Measurements from ENCODE around the gene GRPEL1.

- TF ChIP-seq YY1 (IDR thresholded peaks at IDR 0.05; ENCODE audit: borderline replicate concordance in 1 of 3, control insufficient read depth in 1 of 3, extremely low read depth in 1 of 3, insufficient read depth in 3 of 3, insufficient read length in 1 of 3, insufficient replicate concordance in 2 of 3, low read depth in 1 of 3, low read length in 2 of 3) (no peak), RAD21 (CRISPR knock-in tag; conservative IDR thresholded peaks at IDR 0.05 in 1 of 2, IDR thresholded peaks at IDR 0.05 in 1 of 2) (no peak)
Observed at GRCh38 chr4:7052923-7053715, 14.7 kb downstream of the GRPEL1 start.

Measured in K562 (cell line).